Osteoblast (primary cell): ENCODE measurements around the gene SNRPB2. TPM values are rescaled to one million over a fixed set of nuclear protein-coding genes. Genes with fewer than 3 reads are reported as not detected.

Experiments used
- DNase-seq: peaks from one replicate; pipeline ENCODE4 v3.0.0; 2011; ENCODE audit warnings: low spot score, mixed read lengths; ENCODE audit not compliant: insufficient read length; ENCODE audit errors: missing footprints
- H2AFZ ChIP-seq: 2 replicates; pipeline ENCODE4 v1.6.0; 2011; ENCODE audit warnings: mild to moderate bottlenecking, low read length
- H3K27ac ChIP-seq: 2 replicates; pipeline ENCODE4 v1.5.1; 2011; ENCODE audit warnings: mild to moderate bottlenecking, low read depth, low read length, moderate library complexity
- H3K27me3 ChIP-seq: 2 replicates; pipeline ENCODE4 v1.6.0; 2012; ENCODE audit warnings: mild to moderate bottlenecking, control low read depth, inconsistent platforms, low read length, moderate library complexity; ENCODE audit not compliant: insufficient read depth
- H3K36me3 ChIP-seq: 2 replicates; pipeline ENCODE4 v1.5.1; 2011; ENCODE audit warnings: mild to moderate bottlenecking, low read length, control low read depth, moderate library complexity; ENCODE audit not compliant: insufficient read depth
- H3K4me1 ChIP-seq: 2 replicates; pipeline ENCODE4 v1.5.1; 2011; ENCODE audit warnings: mild to moderate bottlenecking, low read length, control low read depth, moderate library complexity; ENCODE audit not compliant: insufficient read depth
- H3K4me2 ChIP-seq: 2 replicates; pipeline ENCODE4 v1.6.0; 2011; ENCODE audit warnings: mild to moderate bottlenecking, low read length; ENCODE audit not compliant: insufficient read depth
- H3K4me3 ChIP-seq: fragments of 200-600 bp; sonication (generic); 3 replicates; pipeline ENCODE4 v1.5.1; 2012; ENCODE audit warnings: mild to moderate bottlenecking, low read length, inconsistent platforms; ENCODE audit not compliant: insufficient read depth
- H3K79me2 ChIP-seq: 2 replicates; pipeline ENCODE4 v1.6.0; 2012; ENCODE audit warnings: mild to moderate bottlenecking, low read length, control low read depth, inconsistent platforms; ENCODE audit not compliant: insufficient read depth
- H3K9me3 ChIP-seq: 2 replicates; pipeline ENCODE4 v1.5.1; 2011; ENCODE audit warnings: low read depth, low read length, control low read depth
- H4K20me1 ChIP-seq: 2 replicates; pipeline ENCODE4 v1.6.0; 2012; ENCODE audit warnings: mild to moderate bottlenecking, low read length, control low read depth; ENCODE audit not compliant: insufficient read depth
- CTCF ChIP-seq: IDR thresholded peaks from 2 replicates; pipeline ENCODE4 v1.5.1; 2011; ENCODE audit warnings: mild to moderate bottlenecking, low read depth, low read length, moderate library complexity; ENCODE audit errors: extremely low read depth
- total RNA-seq: library from RNA; depleted of rRNA; stranded (reverse); fragments of >200 nt; gene quantifications from 2 replicates; pipeline ENCODE4 v1.2.3, GENCODE V29; 2012

The SNRPB2 gene
- total RNA-seq, 1 donor, result 50.3 TPM

GRCh38 chr20:16758454-16759180 is 28.8 kb downstream of the SNRPB2 start:
- Histone ChIP-seq H3K4me3 (no peak overlapping the region), H3K79me2 (no peaks in the 10 kb centered on the region), H3K27me3 (no peaks in the 10 kb centered on the region), H3K36me3 (no peaks in the 10 kb centered on the region), H2AFZ (no peak overlapping the region), H3K27ac (no peak overlapping the region), H3K9me3 (no peaks in the 10 kb centered on the region), H3K4me1 (no peaks in the 10 kb centered on the region), H4K20me1 (no peaks in the 10 kb centered on the region), H3K4me2 (no peak overlapping the region)
- DNase-seq, result peak; percentile 17
- no peak for TF ChIP-seq CTCF

GRCh38 chr20:16759181-16759563 is 29.3 kb downstream of the SNRPB2 start:
- no peak for DNase-seq
- Histone ChIP-seq H3K9me3 (no peaks in the 10 kb centered on the region), H3K27me3 (no peaks in the 10 kb centered on the region), H3K4me1 (no peaks in the 10 kb centered on the region), H3K4me2 (no peak overlapping the region), H3K27ac (no peak overlapping the region), H3K4me3 (no peak overlapping the region), H4K20me1 (no peaks in the 10 kb centered on the region), H2AFZ (no peak overlapping the region), H3K36me3 (no peaks in the 10 kb centered on the region), H3K79me2 (no peaks in the 10 kb centered on the region)
- no peak for TF ChIP-seq CTCF

- H3K4me2 ChIP-seq, result peak overlapping the region; percentile 19
- TF ChIP-seq CTCF, result no peak
- no peaks in the 10 kb centered on the region for H3K9me3 ChIP-seq
- H3K27me3 ChIP-seq, result peaks cover under 1% of the 10 kb centered on the region
- no peak overlapping the region for H3K4me3 ChIP-seq
- no peak overlapping the region for H3K27ac ChIP-seq
- no peaks in the 10 kb centered on the region for H4K20me1 ChIP-seq
- no peaks in the 10 kb centered on the region for H3K36me3 ChIP-seq
- no peak for DNase-seq
- H3K79me2 ChIP-seq, result no peaks in the 10 kb centered on the region
- H3K4me1 ChIP-seq, result no peaks in the 10 kb centered on the region
- H2AFZ ChIP-seq, result peak overlapping the region; percentile 30
Observed at GRCh38 chr20:16760431-16761304, 30.8 kb downstream of the SNRPB2 start.

- H3K9me3 ChIP-seq, result no peaks in the 10 kb centered on the region
- no peak overlapping the region for H3K4me3 ChIP-seq
- peak overlapping the region; percentile 30 for H2AFZ ChIP-seq
- DNase-seq, result peak; percentile 87
- peaks cover 3% of the 10 kb centered on the region for H3K27me3 ChIP-seq
- H3K27ac ChIP-seq, result no peak overlapping the region
- H3K36me3 ChIP-seq, result no peaks in the 10 kb centered on the region
- H4K20me1 ChIP-seq, result no peaks in the 10 kb centered on the region
- no peaks in the 10 kb centered on the region for H3K79me2 ChIP-seq
- H3K4me2 ChIP-seq, result peak overlapping the region; percentile 19
- TF ChIP-seq CTCF, result peak; percentile 83
- no peaks in the 10 kb centered on the region for H3K4me1 ChIP-seq
Observed at GRCh38 chr20:16761305-16761829, 31.5 kb downstream of the SNRPB2 start.
